PC-3 (cell line): Measurements from ENCODE around the gene AFDN. TPM values are rescaled to one million over a fixed set of nuclear protein-coding genes. Genes with fewer than 3 reads are reported as not detected.

Experiments
- ATAC-seq: fragments of 200-7000 bp; cut with Tn5 transposase; 2 replicates; pipeline ENCODE4 v1.9.1; 2020; ENCODE audit warnings: mild to moderate bottlenecking, moderate library complexity
- BruUV-seq: library from RNA; stranded (reverse); fragments of 400-500 nt; replicated peaks from 2 replicates; lab custom pipeline; 2021; lab: Mats Ljungman, UMichigan
- CTCF ChIA-PET: fragments of 300-600 bp; sonication (Branson Sonifier 250); formaldehyde crosslinking; loops from one replicate; lab custom pipeline; 2022; ENCODE audit warnings: antibody characterized with exemption; lab: Charles Lee
- POLR2A ChIA-PET: fragments of 300-600 bp; sonication (Branson Sonifier 250); formaldehyde crosslinking; loops from one replicate; lab custom pipeline; 2022; ENCODE audit warnings: antibody characterized with exemption; ENCODE audit not compliant: unreplicated experiment; lab: Charles Lee
- DNase-seq: peaks from one replicate; pipeline ENCODE4 v3.0.0-alpha.2; 2015
- H2AFZ ChIP-seq: fragments of 300-600 bp; sonication (generic); 2 replicates; pipeline ENCODE4 v1.6.0; 2016; ENCODE audit warnings: antibody characterized with exemption, low read length
- H3F3A ChIP-seq: fragments of 300-600 bp; sonication (generic); one replicate; pipeline ENCODE4 v1.6.0; 2017; ENCODE audit warnings: antibody characterized with exemption, low read length, control low read depth, mild to moderate bottlenecking; ENCODE audit not compliant: unreplicated experiment
- H3K27ac ChIP-seq: fragments of 300-600 bp; sonication (generic); 2 replicates; pipeline ENCODE4 v1.5.1; 2016; ENCODE audit warnings: mild to moderate bottlenecking, low read length
- H3K27me3 ChIP-seq: fragments of 300-600 bp; sonication (generic); 2 replicates; pipeline ENCODE4 v1.6.1; 2016; ENCODE audit warnings: low read length, mixed read lengths
- H3K36me3 ChIP-seq: fragments of 300-600 bp; sonication (generic); 2 replicates; pipeline ENCODE4 v1.6.1; 2016; ENCODE audit warnings: low read depth, mixed run types, low read length, mixed read lengths
- H3K4me1 ChIP-seq: fragments of 300-600 bp; sonication (generic); 2 replicates; pipeline ENCODE4 v1.5.1; 2016; ENCODE audit warnings: low read length; ENCODE audit not compliant: insufficient read depth
- H3K4me2 ChIP-seq: fragments of 300-600 bp; sonication (generic); 2 replicates; pipeline ENCODE4 v1.6.0; 2016; ENCODE audit warnings: low read length
- H3K4me3 ChIP-seq: fragments of 300-600 bp; sonication (generic); 2 replicates; pipeline ENCODE4 v1.5.1; 2016; ENCODE audit warnings: mild to moderate bottlenecking, low read length, mixed read lengths
- H3K79me2 ChIP-seq: fragments of 300-600 bp; sonication (generic); 2 replicates; pipeline ENCODE4 v1.6.1; 2017; ENCODE audit warnings: low read length, mixed read lengths
- H3K9ac ChIP-seq: fragments of 300-600 bp; sonication (generic); 2 replicates; pipeline ENCODE4 v1.6.0; 2016; ENCODE audit warnings: mild to moderate bottlenecking, low read length
- H3K9me2 ChIP-seq: fragments of 300-600 bp; sonication (generic); replicated peaks from 2 replicates; pipeline ENCODE4 v1.6.1; 2016; ENCODE audit warnings: mixed run types, low read length, mixed read lengths
- H3K9me3 ChIP-seq: fragments of 300-600 bp; sonication (generic); 2 replicates; pipeline ENCODE4 v1.6.1; 2016; ENCODE audit warnings: low read length, mixed read lengths
- H4K20me1 ChIP-seq: fragments of 300-600 bp; sonication (generic); 2 replicates; pipeline ENCODE4 v1.6.1; 2016; ENCODE audit warnings: low read length, mixed read lengths
- EZH2 ChIP-seq: fragments of 300-600 bp; sonication (generic); IDR thresholded peaks from one replicate; pipeline ENCODE4 v1.6.1; 2017; ENCODE audit warnings: antibody characterized with exemption, mild to moderate bottlenecking, low read length; ENCODE audit not compliant: unreplicated experiment
- EZH2phosphoT487 ChIP-seq: fragments of 300-600 bp; sonication (generic); IDR thresholded peaks from 2 replicates; pipeline ENCODE4 v1.6.1; 2018; ENCODE audit warnings: mild to moderate bottlenecking, antibody characterized with exemption, low read length, borderline replicate concordance
- intact Hi-C: fragments of 100-400 bp; cut with micrococcal nuclease; formaldehyde crosslinking; loops from 2 replicates; pipeline ENCODE4 v1.9.0; 2023
- total RNA-seq: library from RNA; depleted of rRNA; stranded (reverse); fragments of >200 nt; gene quantifications from 2 replicates; pipeline ENCODE4 v1.2.3, GENCODE V29; 2014
- TF ChIP-seq, protein P1 (sequence below): fragments of 300-600 bp; sonication (generic); conservative IDR thresholded peaks from 2 replicates; pipeline ENCODE4 v1.5.1; 2017; ENCODE audit warnings: antibody characterized with exemption, low read depth, mild to moderate bottlenecking, low read length

AFDN gene
- total RNA-seq, 1 experiment from 2014 or later = 37.1 TPM

DNA sequence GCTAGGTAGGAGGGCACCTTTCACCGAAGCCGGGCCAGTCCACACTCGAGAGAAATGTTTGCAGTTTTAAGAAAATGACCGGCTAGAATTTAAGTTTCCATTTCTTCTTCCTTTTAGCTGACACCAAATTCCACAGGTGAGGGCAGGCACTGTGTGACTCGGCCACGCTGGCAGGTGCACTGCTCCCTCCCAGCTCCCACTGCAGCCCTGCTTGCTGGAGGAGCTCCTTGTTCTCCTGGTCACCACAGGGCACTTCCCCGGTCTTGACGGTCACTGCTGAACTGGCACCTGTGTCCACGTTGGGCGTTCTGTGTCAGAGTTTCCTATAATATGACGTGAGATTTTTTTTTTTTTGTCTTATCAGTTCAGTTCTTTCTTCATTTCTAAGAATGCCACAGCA is 167.1 kb downstream of the AFDN start:
- Histone ChIP-seq H2AFZ (no peak overlapping the region), H3K4me1 (no peaks in the 10 kb centered on the region), H3F3A (no peaks in the 10 kb centered on the region), H3K79me2 (no peaks in the 10 kb centered on the region), H3K36me3 (no peaks in the 10 kb centered on the region), H4K20me1 (no peaks in the 10 kb centered on the region), H3K4me2 (no peak overlapping the region), H3K27me3 (0 out of 2 replicates have a peak, but pooled peaks cover 8% of the 10 kb centered on the region), H3K4me3 (no peak overlapping the region), H3K9ac (no peak overlapping the region), H3K27ac (no peak overlapping the region), H3K9me2 (no peaks in the 10 kb centered on the region), H3K9me3 (no peaks in the 10 kb centered on the region)
- BruUV-seq = no TSS peak
- intact Hi-C loops = no loop called here
- TF ChIP-seq, protein P1, sequence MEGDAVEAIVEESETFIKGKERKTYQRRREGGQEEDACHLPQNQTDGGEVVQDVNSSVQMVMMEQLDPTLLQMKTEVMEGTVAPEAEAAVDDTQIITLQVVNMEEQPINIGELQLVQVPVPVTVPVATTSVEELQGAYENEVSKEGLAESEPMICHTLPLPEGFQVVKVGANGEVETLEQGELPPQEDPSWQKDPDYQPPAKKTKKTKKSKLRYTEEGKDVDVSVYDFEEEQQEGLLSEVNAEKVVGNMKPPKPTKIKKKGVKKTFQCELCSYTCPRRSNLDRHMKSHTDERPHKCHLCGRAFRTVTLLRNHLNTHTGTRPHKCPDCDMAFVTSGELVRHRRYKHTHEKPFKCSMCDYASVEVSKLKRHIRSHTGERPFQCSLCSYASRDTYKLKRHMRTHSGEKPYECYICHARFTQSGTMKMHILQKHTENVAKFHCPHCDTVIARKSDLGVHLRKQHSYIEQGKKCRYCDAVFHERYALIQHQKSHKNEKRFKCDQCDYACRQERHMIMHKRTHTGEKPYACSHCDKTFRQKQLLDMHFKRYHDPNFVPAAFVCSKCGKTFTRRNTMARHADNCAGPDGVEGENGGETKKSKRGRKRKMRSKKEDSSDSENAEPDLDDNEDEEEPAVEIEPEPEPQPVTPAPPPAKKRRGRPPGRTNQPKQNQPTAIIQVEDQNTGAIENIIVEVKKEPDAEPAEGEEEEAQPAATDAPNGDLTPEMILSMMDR = no peak
- no peak for TF ChIP-seq EZH2phosphoT487
- TF ChIP-seq EZH2 = no peak
- ATAC-seq (no peak), DNase-seq (no peak)
- POLR2A ChIA-PET = no interaction called here
- CTCF ChIA-PET = no interaction called here

DNA sequence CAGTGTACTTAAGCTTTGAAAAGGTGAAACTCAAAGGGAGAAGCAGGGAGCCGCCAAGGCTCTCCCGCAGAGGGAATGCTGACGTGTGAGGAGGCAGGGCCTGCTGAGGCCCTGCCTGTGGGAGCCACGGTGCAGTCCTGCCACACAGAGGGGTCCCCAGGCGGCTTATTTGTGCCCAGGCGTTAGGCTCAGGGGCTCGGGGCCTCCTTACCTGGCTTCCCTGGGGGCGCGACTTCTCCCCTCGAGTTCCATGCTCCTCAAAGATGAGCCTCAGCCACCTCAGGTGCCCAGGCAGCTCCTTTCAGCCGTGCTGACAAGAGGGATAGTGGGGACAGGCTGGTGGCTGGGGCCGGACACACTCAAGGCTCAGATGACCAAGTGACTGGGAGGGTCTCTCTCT is 168.6 kb downstream of the AFDN start:
- no peak overlapping the region for H2AFZ ChIP-seq
- intact Hi-C loops = no loop called here
- CTCF ChIA-PET = no interaction called here
- H3K9ac ChIP-seq = no peak overlapping the region
- no peaks in the 10 kb centered on the region for H3K4me1 ChIP-seq
- no peak overlapping the region for H3K27ac ChIP-seq
- DNase-seq (no peak), ATAC-seq (no peak)
- BruUV-seq = no TSS peak
- H3K79me2 ChIP-seq = no peaks in the 10 kb centered on the region
- no peaks in the 10 kb centered on the region for H3K36me3 ChIP-seq
- no peak overlapping the region for H3K4me2 ChIP-seq
- H3K9me2 ChIP-seq = no peaks in the 10 kb centered on the region
- no peak overlapping the region for H3K4me3 ChIP-seq
- 0 out of 2 replicates have a peak, but pooled peaks cover 8% of the 10 kb centered on the region for H3K27me3 ChIP-seq
- H3F3A ChIP-seq = no peaks in the 10 kb centered on the region
- no peaks in the 10 kb centered on the region for H4K20me1 ChIP-seq
- TF ChIP-seq EZH2 = no peak
- TF ChIP-seq, protein P1 = no peak
- TF ChIP-seq EZH2phosphoT487 = no peak
- no peaks in the 10 kb centered on the region for H3K9me3 ChIP-seq
- POLR2A ChIA-PET = no interaction called here

DNA sequence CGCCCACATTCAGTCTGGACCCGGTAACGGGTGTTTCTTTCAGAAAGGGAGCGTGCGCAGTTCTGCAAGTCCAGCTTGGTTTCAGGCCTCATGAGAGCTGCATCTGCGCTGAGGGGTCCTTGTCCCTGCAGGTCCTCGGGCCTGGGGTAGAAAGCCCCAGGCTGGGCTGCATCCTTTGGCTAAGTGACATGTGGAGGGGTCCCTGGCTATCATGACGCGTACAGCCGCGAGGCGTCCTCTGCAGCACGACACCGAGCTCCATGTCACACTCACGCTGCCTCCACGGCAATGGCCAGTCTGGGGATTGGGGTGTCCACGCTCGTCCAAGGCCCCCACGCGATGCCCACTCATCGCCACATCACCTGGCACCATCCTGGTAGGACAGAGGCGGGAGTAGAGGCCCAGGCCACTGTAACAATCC is 169.0 kb downstream of the AFDN start:
- TF ChIP-seq, protein P1 = no peak
- TF ChIP-seq EZH2phosphoT487 = no peak
- no peak for TF ChIP-seq EZH2
- Histone ChIP-seq H3K4me1 (no peaks in the 10 kb centered on the region), H2AFZ (no peak overlapping the region), H3K36me3 (no peaks in the 10 kb centered on the region), H3K4me2 (no peak overlapping the region), H3K27me3 (0 out of 2 replicates have a peak, but pooled peaks cover 8% of the 10 kb centered on the region), H3K9ac (no peak overlapping the region), H3K27ac (no peak overlapping the region), H3K9me2 (no peaks in the 10 kb centered on the region), H3K9me3 (no peaks in the 10 kb centered on the region), H3K79me2 (no peaks in the 10 kb centered on the region), H3K4me3 (no peak overlapping the region), H3F3A (no peaks in the 10 kb centered on the region), H4K20me1 (no peaks in the 10 kb centered on the region)
- intact Hi-C loops = no loop called here
- BruUV-seq = no TSS peak
- ChIA-PET CTCF (no interaction called here), POLR2A (no interaction called here)
- ATAC-seq (no peak), DNase-seq (no peak)
